HepG2 (cell line): Measurements from ENCODE around the gene VARS2. TPM values are rescaled to one million over a fixed set of nuclear protein-coding genes. Genes with fewer than 3 reads are reported as not detected.

Experiments
- ATAC-seq: fragments of 200-7000 bp; cut with Tn5 transposase; 3 replicates; pipeline ENCODE4 v1.9.1; 2020; ENCODE audit warnings: mild to moderate bottlenecking, moderate library complexity
- BruUV-seq: library from RNA; stranded (reverse); fragments of 400-500 nt; replicated peaks from 2 replicates; lab custom pipeline; 2021; lab: Mats Ljungman, UMichigan
- CTCF ChIA-PET: fragments of 300-600 bp; formaldehyde crosslinking; extraction: SDS; loops from one replicate; lab custom pipeline; 2021; ENCODE audit warnings: low total read pairs, inconsistent platforms, low intra/inter-chr PET ratio; lab: Yijun Ruan, JAX
- POLR2A ChIA-PET: fragments of 350-600 bp; sonication (Branson Sonifier 250); formaldehyde crosslinking; loops from one replicate; lab custom pipeline; 2020; ENCODE audit warnings: antibody characterized with exemption, inconsistent platforms; lab: Yijun Ruan, JAX
- DNase-seq: peaks from one replicate; pipeline ENCODE4 v3.0.0-alpha.2; 2015; ENCODE audit warnings: low spot score
- FAIRE-seq: peaks from 3 replicates; lab custom pipeline; 2011; peaks lifted over from hg19 to GRCh38; lab: Jason Lieb, UNC
- H2AFZ ChIP-seq: one replicate; pipeline ENCODE4 v1.6.1; 2011; ENCODE audit warnings: low read length, inconsistent platforms
- H3K27ac ChIP-seq: fragments of 300-600 bp; 3 replicates; pipeline ENCODE4 v1.8.0; 2011; ENCODE audit warnings: mixed run types, mild to moderate bottlenecking, mixed read lengths, low read length, inconsistent platforms; ENCODE audit not compliant: insufficient read depth; ENCODE audit errors: extremely low read length
- H3K27me3 ChIP-seq, 2 experiments: fragments of 200-600 bp in 1 of 2; 2 replicates in 1 of 2; 3 replicates in 1 of 2; pipeline versions ENCODE4 v1.6.0 to v1.8.0; 2011; ENCODE audit warnings: low read length in 2 of 2, mild to moderate bottlenecking in 2 of 2, moderate library complexity in 2 of 2, inconsistent platforms in 1 of 2; ENCODE audit not compliant: insufficient read depth in 2 of 2, control insufficient read depth in 1 of 2
- H3K36me3 ChIP-seq, 2 experiments: fragments of 200-600 bp in 1 of 2; replicated peaks in 1 of 2; 2 replicates in 1 of 2; 3 replicates in 1 of 2; pipeline versions ENCODE4 v1.5.1 to v1.8.0; 2011; ENCODE audit warnings: low read length in 2 of 2, inconsistent platforms in 1 of 2; ENCODE audit not compliant: insufficient read depth in 2 of 2, control insufficient read depth in 1 of 2
- H3K4me1 ChIP-seq: 2 replicates; pipeline ENCODE4 v1.5.1; 2012; ENCODE audit warnings: low read length, inconsistent platforms; ENCODE audit not compliant: insufficient read depth
- H3K4me2 ChIP-seq: 2 replicates; pipeline ENCODE4 v1.6.0; 2011; ENCODE audit warnings: low read depth, low read length, inconsistent platforms
- H3K4me3 ChIP-seq, 3 experiments: fragments of 200-600 bp in 1 of 3; sonication (generic), shearing (Covaris generic) in 1 of 3; replicated peaks in 1 of 3; 2 replicates each; pipeline ENCODE4 v1.5.1; 2011 to 2016; ENCODE audit warnings: low read length in 3 of 3, inconsistent platforms in 2 of 3, low read depth in 2 of 3, mild to moderate bottlenecking in 2 of 3, control low read depth in 1 of 3, mixed read lengths in 1 of 3; ENCODE audit not compliant: insufficient read depth in 1 of 3
- H3K79me2 ChIP-seq: one replicate; pipeline ENCODE4 v1.6.1; 2011; ENCODE audit warnings: low read length, inconsistent platforms; ENCODE audit not compliant: insufficient read depth
- H3K9ac ChIP-seq: 2 replicates; pipeline ENCODE4 v1.6.0; 2011; ENCODE audit warnings: mild to moderate bottlenecking, low read depth, low read length, inconsistent platforms; ENCODE audit not compliant: insufficient read depth
- H3K9me3 ChIP-seq: 2 replicates; pipeline ENCODE4 v1.5.1; 2012; ENCODE audit warnings: mild to moderate bottlenecking, low read length
- H4K20me1 ChIP-seq: 2 replicates; pipeline ENCODE4 v1.6.0; 2011; ENCODE audit warnings: inconsistent platforms, mild to moderate bottlenecking, low read length, moderate library complexity; ENCODE audit not compliant: insufficient read depth
- BCLAF1 ChIP-seq: fragments of 450-650 bp; IDR thresholded peaks from 2 replicates; pipeline ENCODE4 v1.6.1; 2017; ENCODE audit warnings: mild to moderate bottlenecking
- ELK4 ChIP-seq: sonication (generic); formaldehyde crosslinking; IDR thresholded peaks from 2 replicates; pipeline ENCODE4 v1.9.0; 2021; ENCODE audit warnings: missing genetic modification reagents, borderline replicate concordance
- MED13 ChIP-seq: sonication (generic); formaldehyde crosslinking; IDR thresholded peaks from 2 replicates; pipeline ENCODE4 v1.5.0; 2020; ENCODE audit warnings: missing genetic modification reagents
- MIER2 ChIP-seq: IDR thresholded peaks from 2 replicates; pipeline ENCODE4 v1.6.1; 2016; ENCODE audit warnings: missing biosample characterization, missing genetic modification reagents
- NR3C1 ChIP-seq: sonication (generic); formaldehyde crosslinking; IDR thresholded peaks from 2 replicates; pipeline ENCODE4 v1.4.0; 2020; ENCODE audit warnings: missing genetic modification reagents
- SRSF1 ChIP-seq: fragments of 200-400 bp; formaldehyde crosslinking; optimal IDR thresholded peaks from 2 replicates; pipeline ENCODE3; 2017; ENCODE audit warnings: mild to moderate bottlenecking, low read depth, low read length, moderate library complexity
- SRSF9 ChIP-seq: fragments of 200-400 bp; formaldehyde crosslinking; IDR thresholded peaks from 2 replicates; pipeline ENCODE4 v1.6.1; 2018; ENCODE audit warnings: borderline replicate concordance, mild to moderate bottlenecking, low read depth, low read length; ENCODE audit not compliant: insufficient read depth, poor library complexity, severe bottlenecking
- U2AF2 ChIP-seq: fragments of 200-400 bp; formaldehyde crosslinking; IDR thresholded peaks from 2 replicates; pipeline ENCODE4 v1.6.1; 2017; ENCODE audit warnings: low read depth, mild to moderate bottlenecking, low read length
- ZBTB43 ChIP-seq: sonication (generic); formaldehyde crosslinking; conservative IDR thresholded peaks from 2 replicates; pipeline ENCODE4 v1.4.0; 2020; ENCODE audit warnings: missing genetic modification reagents
- ZNF10 ChIP-seq: sonication (generic); formaldehyde crosslinking; IDR thresholded peaks from 2 replicates; pipeline ENCODE4 v1.4.0; 2020; ENCODE audit warnings: mild to moderate bottlenecking, low read depth, missing genetic modification reagents, borderline replicate concordance
- ZNF17 ChIP-seq: sonication (generic); formaldehyde crosslinking; IDR thresholded peaks from 2 replicates; pipeline ENCODE4 v1.5.0; 2020; ENCODE audit warnings: mild to moderate bottlenecking, missing genetic modification reagents
- ZNF30 ChIP-seq: sonication (generic); formaldehyde crosslinking; IDR thresholded peaks from 2 replicates; pipeline ENCODE4 v1.5.0; 2020; ENCODE audit warnings: mild to moderate bottlenecking, missing genetic modification reagents
- ZNF570 ChIP-seq: sonication (generic); formaldehyde crosslinking; IDR thresholded peaks from 2 replicates; pipeline ENCODE4 v1.4.0; 2020; ENCODE audit warnings: mild to moderate bottlenecking, missing genetic modification reagents, borderline replicate concordance
- ZNF580 ChIP-seq: IDR thresholded peaks from 2 replicates; pipeline ENCODE4 v1.6.1; 2016; ENCODE audit warnings: low read depth, borderline replicate concordance
- ZNF781 ChIP-seq: sonication (generic); formaldehyde crosslinking; IDR thresholded peaks from 2 replicates; pipeline ENCODE4 v1.5.1; 2020; ENCODE audit warnings: borderline replicate concordance, mild to moderate bottlenecking, missing genetic modification reagents; ENCODE audit errors: not compliant biosample characterization
- ZNF792 ChIP-seq: IDR thresholded peaks from 2 replicates; pipeline ENCODE4 v1.6.1; 2016
- ZNF816 ChIP-seq: sonication (generic); formaldehyde crosslinking; IDR thresholded peaks from 2 replicates; pipeline ENCODE4 v1.8.0; 2022; ENCODE audit warnings: missing genetic modification reagents, mild to moderate bottlenecking, borderline replicate concordance
- WGBS: methylation state at CpG from one replicate; pipeline ENCODE4 v1.1.6; 2017; ENCODE audit warnings: low lambda C conversion rate; 5-methylcytosine and 5-hydroxymethylcytosine counted together
- in situ Hi-C: cut with HindIII; loops from 2 replicates; pipeline ENCODE4 v1.10.0; 2017; ENCODE audit warnings: low pct_unique_long_range_greater_than_20kb; ENCODE audit not compliant: extremely low pct_ligation_motif_present
- intact Hi-C: fragments of 100-400 bp; cut with micrococcal nuclease; formaldehyde crosslinking; loops from one replicate; pipeline ENCODE4 v1.10.0; 2022; ENCODE audit not compliant: unreplicated experiment
- polyA plus RNA-seq, 8 experiments: library from polyadenylated mRNA; depleted of rRNA in 3 of 8; stranded (reverse) in 7 of 8; unstranded in 1 of 8; fragments of >200 nt; fragmentation: Illumina TruSeq in 4 of 8; extraction: Trizol in 4 of 8; gene quantifications; 2 replicates each; pipeline versions ENCODE4 v1.2.1 to v1.2.3, GENCODE V29; 2011 to 2016; ENCODE audit warnings: low read depth in 4 of 8, missing spikeins in 1 of 8, mixed read lengths in 1 of 8; ENCODE audit not compliant: insufficient read depth in 1 of 8
- total RNA-seq, 5 experiments: library from RNA; depleted of rRNA; stranded (reverse); fragments of >200 nt; fragmentation: Illumina TruSeq; extraction: Trizol; gene quantifications; 2 replicates each; pipeline ENCODE4 v1.2.3, GENCODE V29; 2016; ENCODE audit warnings: low read depth in 1 of 5

Gene VARS2
- total and polyA plus RNA-seq, 2 of the 13 experiments (the other 11 are each of a cell fraction or from before 2014, with no cell fraction given): 61.8 to 71.8 TPM

GRCh38 chr6:30917487-30917886 lies 3.4 kb downstream of the VARS2 start (continued):
- no peak for TF ChIP-seq ELK4 (CRISPR knock-in tag)
- no peak for TF ChIP-seq U2AF2
- no peak for TF ChIP-seq MED13 (CRISPR knock-in tag)
- no peak for TF ChIP-seq ZNF17 (CRISPR knock-in tag)
- TF ChIP-seq MIER2: no peak
- TF ChIP-seq ZNF816 (CRISPR knock-in tag): no peak
- TF ChIP-seq SRSF9: no peak
- TF ChIP-seq ZNF10: no peak
- no peak for TF ChIP-seq ZNF792
- TF ChIP-seq, all 625 proteins: peak for 0

GRCh38 chr6:30918670-30919069 lies 4.6 kb downstream of the VARS2 start:
- WGBS: 95% methylated on average over 8 of the region's 8 CpGs
- intact Hi-C loops (no loop called here), in situ Hi-C loops (loop anchor here (5.0 kb wide), 2 partner anchors 129 to 159 kb away; no protein-coding TSS in a partner anchor)
- no peak overlapping the region for H3K4me2 ChIP-seq
- DNase-seq (no peak), ATAC-seq (no peak), FAIRE-seq (no peak)
- H3K36me3 ChIP-seq: peaks cover 36 to 67% of the 10 kb centered on the region in 2 experiments
- H3K27ac ChIP-seq: no peak overlapping the region
- POLR2A ChIA-PET: interaction anchor here (0.9 kb wide), 1 partner anchor 36 kb away, joined by 3 read pairs; no protein-coding TSS in a partner anchor
- no peaks in the 10 kb centered on the region for H3K27me3 ChIP-seq
- H2AFZ ChIP-seq: no peak overlapping the region
- H3K79me2 ChIP-seq: peaks cover 11% of the 10 kb centered on the region
- no peak for TF ChIP-seq ZNF30
- TF ChIP-seq ZNF580 (CRISPR knock-in tag): no peak
- TF ChIP-seq SRSF1: no peak
- no peak for TF ChIP-seq BCLAF1
- no peak for TF ChIP-seq ZNF570
- TF ChIP-seq ZNF781 (CRISPR knock-in tag): no peak
- no peak for TF ChIP-seq NR3C1
- no peak for TF ChIP-seq ZBTB43
- CTCF ChIA-PET: no interaction called here
- H3K9ac ChIP-seq: no peak overlapping the region
- no peaks in the 10 kb centered on the region for H4K20me1 ChIP-seq
- no peaks in the 10 kb centered on the region for H3K9me3 ChIP-seq
- H3K4me3 ChIP-seq: no peak overlapping the region
- peaks cover 21% of the 10 kb centered on the region for H3K4me1 ChIP-seq
- BruUV-seq: no TSS peak
